GM18499 (cell line): ENCODE results near the gene TBC1D12.
A peak's percentile ranks its signal among the peaks of the same experiment; 100 is the strongest.

ENCODE experiments used
- ATAC-seq: cut with Tn5 transposase; IDR thresholded peaks from one replicate; pipeline ENCODE4 v1.9.1; 2021; ENCODE audit warnings: moderate number of reproducible peaks; ENCODE audit not compliant: insufficient read depth, unreplicated experiment

The TBC1D12 gene

GRCh38 chr10:94403380-94404213, 1.3 kb downstream of the TBC1D12 start:
- peak; percentile 55 for ATAC-seq

GRCh38 chr10:94405406-94405805, 3.1 kb downstream of the TBC1D12 start:
- ATAC-seq: no peak

GRCh38 chr10:94407668-94408067, 5.3 kb downstream of the TBC1D12 start:
- ATAC-seq: no peak

GRCh38 chr10:94409021-94409657, 6.8 kb downstream of the TBC1D12 start:
- ATAC-seq: no peak

- no peak for ATAC-seq
Measured at GRCh38 chr10:94411304-94411703, 9.0 kb downstream of the TBC1D12 start.

- ATAC-seq: no peak
Measured at GRCh38 chr10:94412449-94412848, 10.1 kb downstream of the TBC1D12 start.

- no peak for ATAC-seq
Measured at GRCh38 chr10:94413361-94413760, 11.0 kb downstream of the TBC1D12 start.

- no peak for ATAC-seq
Measured at GRCh38 chr10:94416896-94417295, 14.6 kb downstream of the TBC1D12 start.

- ATAC-seq: no peak
Measured at GRCh38 chr10:94417321-94417720, 15.0 kb downstream of the TBC1D12 start.

- no peak for ATAC-seq
Measured at GRCh38 chr10:94420516-94420915, 18.2 kb downstream of the TBC1D12 start.

- ATAC-seq: no peak
Measured at GRCh38 chr10:94420998-94421528, 18.7 kb downstream of the TBC1D12 start.

- no peak for ATAC-seq
Measured at GRCh38 chr10:94423627-94424026, 21.3 kb downstream of the TBC1D12 start.

GRCh38 chr10:94424714-94425337, 22.5 kb downstream of the TBC1D12 start:
- ATAC-seq: no peak

- ATAC-seq: no peak
Measured at GRCh38 chr10:94425942-94426341, 23.6 kb downstream of the TBC1D12 start.

GRCh38 chr10:94427166-94427565, 24.8 kb downstream of the TBC1D12 start:
- ATAC-seq: no peak

- ATAC-seq: no peak
Measured at GRCh38 chr10:94428766-94429707, 26.7 kb downstream of the TBC1D12 start.

- no peak for ATAC-seq
Measured at GRCh38 chr10:94430701-94431100, 28.4 kb downstream of the TBC1D12 start.

GRCh38 chr10:94432443-94432842, 30.1 kb downstream of the TBC1D12 start:
- no peak for ATAC-seq

GRCh38 chr10:94439275-94439861, 37.0 kb downstream of the TBC1D12 start:
- no peak for ATAC-seq

GRCh38 chr10:94440096-94440495, 37.8 kb downstream of the TBC1D12 start:
- no peak for ATAC-seq
